ENCODE measurements around the gene FAM180A.

GRCh38 chr7:135795846-135796570, 47.4 kb upstream of the FAM180A start:
- TF ChIP-seq GATA2 (IDR thresholded peaks at IDR 0.05; ENCODE audit: low read depth, low read length) (no peak), GATA3 (IDR thresholded peaks at IDR 0.05; ENCODE audit: low read depth, low read length) (no peak)

Data from SH-SY5Y (cell line).